Activated CD4-positive, alpha-beta T cell treated with anti-CD3 and anti-CD28 coated beads, Interleukin-2, Interleukin-4, amounts not matched to agents 100 ng/mL and 50 ng/mL, durations not matched to agents 16 hours and 8 hours (primary cell): Measurements from ENCODE around the gene SLC9A6.
"Not testable (repeated sequence)": the region's sequence is repeated elsewhere in the genome, so short reads cannot be mapped to it uniquely, and the experiment has no call there.

ENCODE experiments used
- DNase-seq: peaks from one replicate; pipeline ENCODE4 v3.0.0-alpha.2; 2020; ENCODE audit warnings: low spot score

Gene SLC9A6

DNA sequence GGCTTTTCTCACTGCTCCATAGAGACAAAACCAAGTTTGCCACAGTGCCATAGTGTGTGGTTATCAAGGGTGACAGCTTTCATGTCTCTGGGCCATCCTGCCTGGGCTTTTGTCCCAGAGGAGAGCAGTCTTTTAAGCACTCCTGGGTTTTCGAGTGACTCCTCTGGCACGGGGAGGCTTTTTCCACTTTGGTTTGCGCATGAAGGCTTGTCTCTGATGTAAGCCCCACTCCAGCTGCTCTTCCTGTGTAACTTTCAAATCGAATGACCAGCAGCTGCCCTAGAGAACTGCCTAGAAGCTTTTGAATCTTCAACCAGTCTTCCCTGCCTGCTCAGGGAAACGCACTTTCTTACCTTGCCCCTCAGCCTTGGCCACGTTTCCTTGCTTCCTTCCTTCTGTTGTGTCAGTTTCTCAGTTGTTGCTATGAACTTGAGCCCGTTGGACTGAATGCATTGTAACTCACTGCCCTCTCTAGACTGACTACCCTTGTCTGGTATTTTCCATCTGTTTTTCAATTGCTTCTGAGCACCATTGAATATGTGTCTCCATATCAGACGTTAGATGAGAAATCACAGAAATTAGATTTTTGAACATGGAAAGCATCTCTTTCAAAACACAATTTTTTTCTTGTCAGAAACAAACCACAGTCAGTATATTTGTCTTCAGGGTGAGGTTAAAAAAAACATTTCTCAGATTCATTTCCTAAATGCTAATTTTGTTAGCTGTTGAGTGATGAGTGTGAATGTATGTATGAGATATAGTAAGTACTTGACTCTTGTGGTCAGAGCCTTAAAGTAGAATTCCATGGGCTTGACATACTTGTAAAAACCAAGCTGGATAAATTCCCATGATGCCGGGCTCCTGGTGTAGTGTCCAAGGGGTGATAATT is 45.3 kb downstream of the SLC9A6 start:
- DNase-seq, result no peak

DNA sequence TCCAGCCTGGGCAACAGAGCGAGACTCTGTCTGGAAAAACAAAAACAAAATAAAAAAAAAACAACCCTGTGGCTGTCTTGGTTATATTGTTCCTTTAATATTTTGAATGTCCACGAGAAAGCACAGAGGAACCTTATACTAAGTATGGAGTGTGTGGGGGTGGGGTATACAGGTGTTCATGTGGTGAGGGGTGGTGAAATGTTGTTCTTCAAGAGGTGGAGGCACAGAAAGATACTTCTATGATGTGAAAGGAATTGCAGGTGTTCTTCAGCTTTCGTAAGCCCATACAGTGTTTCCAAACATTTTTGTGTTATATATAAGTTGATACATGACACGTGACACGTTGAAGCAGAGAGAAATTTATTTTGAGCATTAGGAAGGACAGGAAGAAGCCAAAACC is 46.4 kb downstream of the SLC9A6 start:
- no peak for DNase-seq

DNA sequence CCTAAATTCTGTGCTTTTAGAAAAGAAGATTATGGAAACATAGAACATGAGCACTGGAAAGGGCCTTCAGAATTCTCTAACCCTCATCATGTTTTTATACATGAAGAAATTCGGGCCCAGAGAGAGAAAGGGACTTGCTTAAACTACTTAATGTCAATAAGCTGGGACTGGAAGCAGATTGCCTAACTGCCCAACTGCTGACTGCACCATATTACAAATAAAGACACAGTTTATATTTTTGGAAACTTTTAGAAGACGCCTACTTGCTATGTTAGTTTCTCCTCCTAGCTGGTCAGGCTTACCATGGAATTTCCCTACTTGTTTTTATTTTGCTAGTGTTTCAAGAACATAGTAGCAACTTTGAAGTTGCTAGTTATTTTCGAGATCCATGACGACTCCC is 47.1 kb downstream of the SLC9A6 start:
- DNase-seq, result no peak

DNA sequence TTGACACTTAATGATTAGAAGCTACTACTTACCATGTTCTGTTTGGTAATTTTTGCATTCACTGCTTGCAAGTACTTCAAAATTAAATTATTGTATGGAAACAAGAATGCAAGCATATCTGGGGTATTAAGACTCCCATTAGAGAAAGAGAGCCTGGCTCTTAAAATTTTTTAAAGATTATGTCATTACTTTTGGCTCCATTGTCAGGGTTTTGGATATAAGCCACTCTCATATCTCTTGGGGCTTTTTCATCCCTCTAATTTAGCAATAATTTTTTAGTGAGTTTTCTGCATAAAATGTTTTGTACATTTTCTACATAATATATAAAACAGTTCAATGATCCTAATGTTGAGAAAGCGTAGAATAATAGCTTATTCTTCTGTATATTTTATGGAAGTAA is 49.4 kb downstream of the SLC9A6 start:
- DNase-seq, result no peak

DNA sequence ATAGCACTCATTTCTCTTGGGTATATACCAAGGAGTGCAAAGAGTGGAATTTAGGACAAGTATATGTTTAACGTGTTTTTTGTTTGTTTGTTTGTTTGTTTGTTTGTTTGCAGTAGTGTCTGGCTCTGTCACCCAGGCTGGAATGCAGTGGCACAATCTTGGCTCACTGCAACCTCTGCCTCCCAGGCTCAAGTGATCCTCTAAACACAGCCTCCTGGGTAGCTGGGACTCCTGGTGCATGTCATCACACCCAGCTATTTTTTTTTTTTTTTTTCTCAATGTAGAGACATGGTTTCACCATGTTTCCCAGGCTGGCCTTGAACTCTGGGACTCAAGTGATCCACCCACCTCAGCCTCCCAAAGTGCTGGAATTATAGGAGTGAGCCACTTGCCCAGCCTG is 50.4 kb downstream of the SLC9A6 start:
- no peak for DNase-seq

DNA sequence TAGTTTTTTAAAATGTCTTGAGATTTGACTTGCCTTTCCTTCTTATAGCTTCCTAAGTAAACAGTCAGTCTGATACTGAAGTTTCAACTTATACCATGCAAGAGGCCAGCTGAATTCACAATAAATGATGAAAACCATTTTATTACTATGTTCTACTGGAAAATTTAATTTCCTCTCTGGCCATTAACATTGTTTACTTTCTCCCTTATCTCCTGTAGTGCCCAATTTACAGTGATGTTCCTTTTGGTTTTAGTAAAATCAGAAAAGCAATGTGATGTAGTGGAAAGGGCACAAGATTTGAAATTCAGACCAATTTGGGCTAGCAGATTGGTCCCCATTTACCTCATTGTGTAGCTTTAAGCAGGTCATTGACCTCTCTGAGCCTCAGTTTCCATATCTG is 54.2 kb downstream of the SLC9A6 start:
- DNase-seq, result no peak

DNA sequence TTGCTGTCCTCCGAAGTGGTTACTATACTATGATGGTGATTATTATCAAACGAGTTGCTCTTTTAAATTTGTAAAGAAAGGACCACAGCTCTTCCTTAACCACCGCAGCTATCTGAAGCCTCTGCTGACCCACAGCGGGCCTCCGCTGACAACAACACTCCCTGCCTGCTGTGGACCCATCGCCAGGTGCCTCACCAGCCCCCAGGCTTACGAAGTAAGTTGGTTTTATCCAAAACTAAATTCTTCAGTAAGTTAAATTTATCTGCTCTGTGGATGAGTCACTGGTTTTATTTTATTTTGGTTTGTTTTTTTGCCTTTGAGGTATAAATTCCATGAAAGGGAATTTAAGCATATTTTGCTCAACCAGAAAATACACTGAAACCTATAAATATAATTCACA is 54.7 kb downstream of the SLC9A6 start:
- DNase-seq, result no peak

DNA sequence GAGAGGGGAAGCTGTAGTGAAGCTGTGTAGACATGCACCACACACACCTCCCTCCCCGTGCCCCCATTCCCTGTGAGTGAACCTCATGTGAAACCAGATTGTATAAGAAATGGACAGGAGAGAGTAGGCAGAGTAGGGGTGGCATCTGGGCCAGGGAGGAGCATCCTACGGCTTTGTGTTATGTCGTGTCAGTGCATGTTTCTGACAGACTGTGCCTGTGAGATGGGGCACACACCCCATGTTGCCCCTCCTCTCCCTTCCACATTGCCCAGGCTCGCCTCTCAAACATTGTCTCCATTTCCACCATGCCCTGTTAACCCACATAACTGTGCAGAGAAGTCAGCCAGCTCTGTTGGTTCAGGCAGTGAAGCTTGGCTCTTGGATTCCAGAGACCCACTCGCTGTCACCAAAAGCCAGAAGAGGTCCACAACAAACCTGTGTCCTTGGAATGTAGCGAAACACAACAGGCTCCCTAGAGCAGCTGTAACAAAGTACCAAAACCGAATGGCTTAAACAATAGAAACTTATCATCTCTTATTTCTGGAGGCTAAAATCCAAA is 56.1 kb downstream of the SLC9A6 start:
- no peak for DNase-seq

DNA sequence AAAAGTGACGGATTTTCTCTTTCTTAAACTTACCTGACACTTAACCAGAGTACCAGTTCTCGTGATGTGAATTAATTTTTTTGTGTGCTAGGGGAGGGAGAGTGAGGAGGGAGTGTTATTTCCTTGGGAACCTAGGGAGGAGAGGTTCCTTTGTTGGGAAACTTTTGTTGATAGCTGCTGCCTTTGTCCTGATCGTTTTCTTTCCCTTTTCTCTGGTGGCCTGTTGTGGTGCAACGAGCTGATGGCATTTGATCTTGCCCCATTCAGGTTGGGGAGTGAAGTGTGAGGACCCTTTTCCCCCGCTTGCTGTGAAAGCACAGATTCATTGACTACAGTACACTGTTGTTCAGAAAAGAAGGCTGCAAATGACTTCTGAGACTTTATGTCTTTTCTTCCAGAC is 59.8 kb downstream of the SLC9A6 start:
- no peak for DNase-seq

DNA sequence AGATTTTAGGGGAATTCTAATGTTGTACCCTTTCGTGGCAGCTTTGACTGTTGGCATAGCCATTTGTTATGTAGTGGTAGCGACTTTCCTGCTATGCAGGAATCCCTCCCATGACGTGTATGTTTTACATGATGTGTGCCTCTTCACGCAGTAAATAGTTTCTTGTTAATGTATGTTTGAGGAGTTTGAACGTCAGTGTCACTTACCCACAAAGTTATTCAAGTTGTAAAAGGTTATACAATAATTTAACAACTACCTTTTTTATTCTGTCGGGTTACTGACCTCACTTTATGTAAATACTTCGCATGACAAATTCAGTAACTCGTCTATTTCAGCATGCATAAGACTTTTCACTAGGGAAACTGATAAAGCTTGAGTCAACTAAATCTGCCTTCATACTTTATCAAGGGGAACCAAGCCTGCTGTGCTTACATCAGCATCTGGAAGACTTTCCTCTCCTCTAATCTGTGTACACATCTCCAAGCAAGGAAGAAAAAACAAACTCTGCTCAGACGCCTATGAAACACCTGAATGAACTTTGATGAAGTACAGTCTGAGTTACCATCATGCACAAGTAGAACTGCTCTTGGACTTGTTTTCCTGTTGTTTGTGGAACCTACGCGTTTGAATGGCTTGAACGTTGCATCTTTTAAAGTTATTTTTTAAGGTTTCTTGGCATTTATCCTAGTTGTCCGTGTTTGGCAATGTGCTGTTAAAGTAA is 61.2 kb downstream of the SLC9A6 start:
- DNase-seq, result no peak

DNA sequence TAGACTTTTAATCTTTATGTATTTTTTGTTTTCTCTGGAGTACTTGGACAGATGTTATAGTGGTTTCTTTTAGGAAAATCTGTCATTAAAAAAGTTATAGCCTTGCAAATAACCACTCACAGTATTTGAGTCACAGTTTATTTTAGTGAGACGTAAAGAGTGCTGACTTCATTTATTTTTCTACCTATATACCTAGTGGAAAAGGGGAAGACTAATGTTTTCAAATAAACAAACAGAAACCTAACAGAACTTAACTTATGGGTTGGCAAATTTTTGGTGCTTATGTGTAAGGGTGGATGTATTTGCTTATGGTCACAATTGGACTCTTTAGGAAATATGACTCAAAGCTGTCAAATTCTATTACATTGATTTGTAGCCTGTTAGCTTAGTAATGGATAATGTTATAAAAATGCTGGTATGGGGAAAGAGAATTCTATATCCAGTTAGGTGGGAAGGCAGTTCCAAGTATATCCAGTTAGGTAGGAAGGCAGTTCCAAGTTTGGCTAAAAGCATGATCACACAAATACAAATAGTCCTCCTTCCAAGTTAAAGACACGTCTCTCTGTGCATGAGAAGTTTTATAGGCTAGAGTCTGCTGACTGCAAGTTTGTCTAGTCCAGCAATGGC is 61.9 kb downstream of the SLC9A6 start:
- no peak for DNase-seq

DNA sequence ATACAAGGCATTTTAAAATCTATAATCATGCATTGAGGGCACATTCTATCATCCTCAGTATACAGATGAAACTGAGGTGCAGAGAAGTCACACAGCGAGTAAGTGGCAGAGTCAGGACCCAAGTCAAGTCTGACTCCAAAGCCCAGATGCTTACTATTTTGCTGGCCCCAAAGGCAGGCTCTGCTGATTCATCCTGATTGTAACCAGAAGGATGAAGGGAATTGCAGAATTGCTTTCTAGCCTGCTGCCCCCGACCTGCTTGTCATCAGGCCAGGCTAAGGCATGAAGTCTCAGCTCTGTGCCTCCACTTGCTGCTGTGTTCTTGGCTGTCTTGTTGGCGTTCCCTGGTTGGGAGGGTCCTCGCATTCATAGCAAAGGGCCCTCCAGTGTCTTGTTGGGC is 62.7 kb downstream of the SLC9A6 start:
- no peak for DNase-seq

DNA sequence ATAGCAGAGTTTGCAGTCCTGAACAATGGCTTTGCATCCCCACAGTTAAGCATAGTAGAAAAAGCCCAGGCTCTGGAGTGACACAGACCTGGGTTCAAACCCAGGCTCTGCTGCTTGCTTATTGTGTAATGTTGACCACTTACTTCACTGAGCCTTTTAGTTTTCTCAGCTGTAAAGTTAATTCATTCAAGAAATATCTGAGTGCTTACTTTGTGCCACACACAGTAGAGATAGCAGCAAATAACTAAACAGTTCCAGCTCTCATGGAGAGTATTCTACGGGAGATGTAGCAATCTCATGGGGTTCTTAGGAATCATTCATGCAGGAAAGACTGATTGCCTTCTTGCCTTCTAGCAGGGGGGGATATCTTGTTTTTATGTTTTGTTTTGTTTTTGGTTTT is 63.2 kb downstream of the SLC9A6 start:
- DNase-seq, result no peak

DNA sequence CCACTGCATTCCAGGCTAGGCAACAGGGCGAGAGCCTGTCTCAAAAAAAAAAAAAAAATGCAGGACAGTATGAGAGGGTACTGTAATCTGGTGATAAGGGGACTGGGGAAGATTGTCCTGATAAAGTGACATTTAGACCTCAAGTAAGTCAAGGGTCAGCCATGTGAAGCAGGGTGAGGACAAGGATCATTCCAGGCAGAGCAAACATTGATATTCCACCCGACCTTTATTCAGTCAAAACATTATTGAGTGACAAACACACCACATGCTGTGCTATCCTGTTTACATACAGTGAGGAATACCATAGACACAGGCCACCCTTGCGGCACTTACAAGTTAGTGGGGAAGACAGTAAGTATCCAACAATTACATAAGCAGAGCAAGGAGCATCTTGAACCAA is 64.4 kb downstream of the SLC9A6 start:
- no peak for DNase-seq

DNA sequence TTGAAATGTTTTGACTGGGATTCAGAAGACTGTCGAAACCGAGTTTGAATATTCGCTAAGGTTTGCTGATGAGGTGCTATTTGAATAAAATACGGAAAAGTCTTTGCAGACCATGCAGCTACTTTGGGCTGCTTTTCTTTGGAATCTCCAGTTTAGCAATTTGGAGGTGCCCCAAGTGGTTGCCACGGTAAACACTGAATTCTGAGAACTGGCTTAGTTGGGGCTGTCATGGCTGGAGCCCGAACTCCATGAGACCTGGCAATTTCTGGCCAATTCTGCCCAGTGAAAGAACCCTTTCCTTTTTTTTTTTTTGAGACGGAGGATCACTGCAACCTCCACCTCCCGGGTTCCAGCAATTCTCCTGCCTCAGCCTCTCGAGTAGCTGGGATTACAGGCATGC is 65.6 kb downstream of the SLC9A6 start:
- DNase-seq, result not testable (repeated sequence)

DNA sequence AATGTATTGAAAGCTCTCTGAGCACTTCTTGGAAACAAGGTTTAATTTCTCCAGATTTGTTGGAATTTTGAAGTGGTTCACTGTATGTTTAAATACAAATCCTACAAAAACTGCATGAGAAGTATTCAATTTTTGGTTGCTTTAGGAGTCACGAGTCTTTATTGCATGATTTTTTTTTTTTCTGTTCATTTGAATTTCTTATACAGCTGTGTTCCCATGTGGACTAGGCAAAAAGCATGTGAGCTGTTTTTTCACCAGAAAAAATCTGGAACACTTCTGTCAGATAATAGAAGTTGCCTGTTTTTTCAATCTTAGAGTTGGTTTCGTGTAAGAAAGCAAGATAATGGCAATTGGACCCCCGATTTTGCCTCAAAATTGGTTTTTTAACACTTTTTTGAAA is 66.4 kb downstream of the SLC9A6 start:
- no peak for DNase-seq

DNA sequence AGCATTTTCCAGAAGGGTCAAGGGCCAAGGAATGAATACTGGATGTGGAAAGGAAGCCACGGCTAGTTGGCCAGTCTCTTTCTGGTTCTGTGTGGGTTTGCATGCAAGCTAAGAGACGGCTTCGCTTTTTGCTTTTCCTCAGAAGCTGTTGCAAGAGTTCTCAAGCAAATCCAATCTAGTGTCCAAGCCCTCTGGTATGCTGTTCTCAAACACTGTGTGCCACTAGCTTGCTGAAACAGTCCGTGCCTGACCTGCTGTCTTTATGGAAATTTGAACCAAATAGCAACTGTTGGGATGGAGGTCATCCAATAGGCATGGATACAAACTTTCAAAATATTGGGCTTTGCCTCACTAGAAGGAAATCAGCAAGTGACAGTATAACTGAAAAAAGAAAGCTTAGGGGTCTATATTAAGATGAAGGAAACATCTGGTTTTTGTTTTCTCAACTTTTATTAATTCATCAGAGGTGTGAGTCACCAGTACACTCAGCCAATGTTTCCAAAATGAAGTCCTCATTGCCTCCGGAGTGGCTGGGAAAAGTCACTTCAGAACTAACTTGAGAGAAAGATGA is 70.5 kb downstream of the SLC9A6 start:
- no peak for DNase-seq

DNA sequence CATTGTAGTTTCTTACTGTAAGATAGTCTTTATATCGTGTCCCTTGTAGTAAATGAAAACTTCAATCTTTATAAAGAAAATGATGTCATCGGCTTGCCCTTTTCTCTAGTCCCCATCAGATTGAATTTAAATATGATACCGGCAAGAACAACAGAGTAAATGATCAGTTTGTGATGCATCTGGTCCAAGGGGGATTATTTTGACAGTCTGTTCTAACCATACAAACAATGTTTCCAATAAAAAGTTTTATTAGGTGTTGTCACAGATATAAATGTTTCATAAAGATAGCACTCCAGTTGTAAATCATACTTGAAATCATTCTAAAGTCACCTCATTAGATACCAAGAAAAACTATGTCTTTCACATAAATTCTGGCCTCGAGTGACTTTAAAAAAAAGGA is 72.3 kb downstream of the SLC9A6 start:
- DNase-seq, result no peak

DNA sequence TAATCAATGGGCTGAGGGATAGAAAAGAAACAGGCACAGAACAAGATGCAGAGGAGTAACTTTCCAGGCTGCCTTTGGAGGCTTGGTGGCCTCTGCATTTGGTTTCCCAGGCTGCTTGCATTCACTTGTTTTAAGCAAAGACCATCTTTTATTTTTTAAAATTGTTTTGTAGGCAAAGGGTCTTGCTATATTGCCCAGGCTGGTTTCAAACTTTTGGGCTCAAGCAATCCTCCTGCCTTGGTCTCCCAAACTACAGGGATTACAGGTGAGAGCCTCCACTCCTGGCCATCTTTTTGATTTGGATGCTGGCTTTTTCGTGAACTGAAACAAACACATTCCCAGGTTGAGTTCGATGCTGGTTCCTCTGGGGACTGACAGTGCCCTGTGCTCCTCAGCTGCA is 74.1 kb downstream of the SLC9A6 start:
- no peak for DNase-seq

DNA sequence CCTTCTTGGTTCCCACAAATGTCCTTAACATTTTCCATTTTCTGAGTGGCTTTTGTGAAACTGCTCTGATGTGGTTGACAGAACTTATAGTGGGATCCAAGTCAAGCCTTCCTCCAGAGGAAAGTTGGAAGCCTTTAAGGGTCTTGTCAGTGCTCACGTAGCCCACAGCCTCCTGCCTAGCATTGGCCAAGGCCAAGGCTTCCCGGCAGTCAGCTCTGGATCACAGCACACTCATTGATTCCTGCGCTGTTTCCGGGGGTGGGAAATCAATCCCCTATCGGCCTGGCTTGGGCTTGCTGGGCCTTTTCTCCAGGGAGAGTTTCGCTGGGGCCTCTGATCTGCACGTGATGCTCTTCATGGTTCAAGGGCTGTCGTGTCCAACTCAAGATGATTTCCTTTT is 76.1 kb downstream of the SLC9A6 start:
- DNase-seq, result no peak

DNA sequence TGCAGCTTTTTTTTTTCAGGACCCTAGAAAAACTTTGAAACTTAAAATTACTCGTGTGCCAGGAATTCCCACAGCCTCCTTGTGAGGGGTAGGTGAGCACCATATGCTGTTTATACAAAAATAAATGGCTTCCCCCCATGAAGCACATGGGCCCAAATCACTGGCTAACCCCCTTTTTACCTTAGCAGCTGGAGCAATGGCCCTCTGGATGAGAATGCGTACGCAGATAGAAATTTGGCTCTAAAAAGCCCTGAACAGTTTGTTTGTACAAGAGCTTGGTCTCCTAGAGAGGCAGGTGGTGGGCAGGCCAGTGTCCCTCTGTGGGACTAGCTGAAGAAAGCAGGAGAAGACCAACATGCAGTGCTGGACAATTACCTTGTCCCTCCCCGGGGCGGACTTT is 76.5 kb downstream of the SLC9A6 start:
- no peak for DNase-seq

DNA sequence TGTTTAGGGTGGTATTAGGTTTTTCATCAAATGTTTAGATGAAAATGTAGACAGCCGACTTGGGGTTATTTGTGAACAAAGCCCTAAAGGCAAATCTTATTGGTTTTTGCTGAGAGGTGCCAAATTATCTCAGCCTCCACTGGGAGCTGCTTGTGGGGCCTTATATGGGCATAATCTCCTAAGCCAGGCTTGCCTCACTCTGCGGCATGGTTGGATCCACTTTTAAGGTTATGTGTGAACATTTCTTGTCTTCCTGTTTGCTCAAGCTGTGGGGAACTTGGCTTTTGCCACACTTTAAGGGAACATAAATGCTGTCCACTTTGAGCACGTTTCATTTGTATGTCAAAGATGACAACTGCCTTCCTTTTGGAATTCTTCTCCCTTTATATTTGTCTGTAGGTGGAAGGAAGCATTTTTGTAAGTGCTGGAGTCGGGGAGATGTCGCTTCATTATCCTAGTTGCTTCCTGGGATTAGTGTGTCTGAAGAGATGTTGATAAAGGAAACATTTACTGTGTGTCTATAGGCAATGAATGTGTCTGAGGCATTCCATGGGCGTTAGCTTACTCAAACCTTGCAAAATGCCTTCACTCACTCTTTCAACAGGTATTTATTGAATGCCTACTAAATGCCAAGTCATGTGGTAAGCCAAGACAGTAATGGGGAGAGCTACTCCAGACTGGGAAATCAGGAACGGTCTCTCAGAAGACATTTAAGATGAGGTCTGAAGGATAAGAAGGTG is 78.3 kb downstream of the SLC9A6 start:
- DNase-seq, result no peak
